Measurements from ENCODE around the gene TFPI.

GRCh38 chr2:187485523-187485922 lies 68.7 kb downstream of the TFPI start:
- no peak for TF ChIP-seq CTCF (IDR thresholded peaks at IDR 0.05)
- no peak for TF ChIP-seq EP300 (IDR thresholded peaks at IDR 0.05)
- TF ChIP-seq POLR2A (IDR thresholded peaks at IDR 0.05), result no peak
